ENCODE results near the gene GHDC.
"Not testable (repeated sequence)": the region's sequence is repeated elsewhere in the genome, so short reads cannot be mapped to it uniquely, and the experiment has no call there.

Gene GHDC

GRCh38 chr17:42221886-42222745 is 27.8 kb upstream of the GHDC start:
- DNase-seq (ENCODE audit: low spot score) = peak; percentile 72
- peak; percentile 86 for TF ChIP-seq CTCF (IDR thresholded peaks at IDR 0.05; ENCODE audit: extremely low read depth, insufficient read depth, missing control alignments)
- in situ Hi-C loops (cut with MboI; ENCODE audit: low pct_unique_long_range_greater_than_20kb, low sequenced_read_pairs, unreplicated experiment) = loop anchor here (10.0 kb wide), 1 partner anchor 283 kb away; no protein-coding TSS in a partner anchor

GRCh38 chr17:42219280-42219679 is 25.0 kb upstream of the GHDC start:
- in situ Hi-C loops (cut with MboI; ENCODE audit: low pct_unique_long_range_greater_than_20kb, low sequenced_read_pairs, unreplicated experiment); DNase-seq (ENCODE audit: low spot score): not testable (repeated sequence)

GRCh38 chr17:42214156-42214555 is 19.9 kb upstream of the GHDC start:
- TF ChIP-seq CTCF (IDR thresholded peaks at IDR 0.05; ENCODE audit: extremely low read depth, insufficient read depth, missing control alignments) = no peak
- no peak for DNase-seq (ENCODE audit: low spot score)
- in situ Hi-C loops (cut with MboI; ENCODE audit: low pct_unique_long_range_greater_than_20kb, low sequenced_read_pairs, unreplicated experiment) = no loop called here

GRCh38 chr17:42212382-42212781 is 18.1 kb upstream of the GHDC start:
- no peak for DNase-seq (ENCODE audit: low spot score)
- in situ Hi-C loops (cut with MboI; ENCODE audit: low pct_unique_long_range_greater_than_20kb, low sequenced_read_pairs, unreplicated experiment) = no loop called here
- TF ChIP-seq CTCF (IDR thresholded peaks at IDR 0.05; ENCODE audit: extremely low read depth, insufficient read depth, missing control alignments) = no peak

- DNase-seq (ENCODE audit: low spot score); in situ Hi-C loops (cut with MboI; ENCODE audit: low pct_unique_long_range_greater_than_20kb, low sequenced_read_pairs, unreplicated experiment): not testable (repeated sequence)
Measured at GRCh38 chr17:42211921-42212341, 17.6 kb upstream of the GHDC start.

GRCh38 chr17:42210046-42210445 is 15.8 kb upstream of the GHDC start:
- no peak for DNase-seq (ENCODE audit: low spot score)
- no peak for TF ChIP-seq CTCF (IDR thresholded peaks at IDR 0.05; ENCODE audit: extremely low read depth, insufficient read depth, missing control alignments)
- in situ Hi-C loops (cut with MboI; ENCODE audit: low pct_unique_long_range_greater_than_20kb, low sequenced_read_pairs, unreplicated experiment) = no loop called here

- DNase-seq (ENCODE audit: low spot score); in situ Hi-C loops (cut with MboI; ENCODE audit: low pct_unique_long_range_greater_than_20kb, low sequenced_read_pairs, unreplicated experiment): not testable (repeated sequence)
Measured at GRCh38 chr17:42206153-42206612, 11.9 kb upstream of the GHDC start.

- no peak for TF ChIP-seq CTCF (IDR thresholded peaks at IDR 0.05; ENCODE audit: extremely low read depth, insufficient read depth, missing control alignments)
- no peak for DNase-seq (ENCODE audit: low spot score)
- in situ Hi-C loops (cut with MboI; ENCODE audit: low pct_unique_long_range_greater_than_20kb, low sequenced_read_pairs, unreplicated experiment) = no loop called here
Measured at GRCh38 chr17:42203354-42203753, 9.1 kb upstream of the GHDC start.

Data from GM13977 (cell line).